ENCODE results near the gene JPH4.
"Not testable (repeated sequence)": the region's sequence is repeated elsewhere in the genome, so short reads cannot be mapped to it uniquely, and the experiment has no call there.

Gene JPH4

GRCh38 chr14:23588884-23589598 is 10.5 kb upstream of the JPH4 start:
- Histone ChIP-seq H3K4me1 (ENCODE audit: insufficient read depth, low read length) (no peaks in the 10 kb centered on the region), H3K27me3 (ENCODE audit: control insufficient read depth in 1 of 2, insufficient read depth in 2 of 2, low read length in 2 of 2) (no peaks in the 10 kb centered on the region), H3K9me3 (ENCODE audit: low read length) (no peaks in the 10 kb centered on the region), H3K9ac (ENCODE audit: low read length) (no peak overlapping the region), H3K4me3 (ENCODE audit: low read depth in 1 of 2, low read length in 2 of 2) (no peak overlapping the region), H3K36me3 (ENCODE audit: insufficient read depth, low read length) (no peaks in the 10 kb centered on the region), H3K27ac (ENCODE audit: low read depth, low read length) (no peak overlapping the region)

GRCh38 chr14:23584527-23585203 is 6.1 kb upstream of the JPH4 start:
- not testable (repeated sequence) for H3K4me3 ChIP-seq (ENCODE audit: low read depth in 1 of 2, low read length in 2 of 2); H3K9me3 ChIP-seq (ENCODE audit: low read length); H3K9ac ChIP-seq (ENCODE audit: low read length); H3K27me3 ChIP-seq (ENCODE audit: control insufficient read depth in 1 of 2, insufficient read depth in 2 of 2, low read length in 2 of 2); H3K27ac ChIP-seq (ENCODE audit: low read depth, low read length); H3K36me3 ChIP-seq (ENCODE audit: insufficient read depth, low read length); H3K4me1 ChIP-seq (ENCODE audit: insufficient read depth, low read length)

GRCh38 chr14:23583761-23584526 is 5.4 kb upstream of the JPH4 start:
- H3K27ac ChIP-seq (ENCODE audit: low read depth, low read length); H3K9me3 ChIP-seq (ENCODE audit: low read length); H3K9ac ChIP-seq (ENCODE audit: low read length); H3K27me3 ChIP-seq (ENCODE audit: control insufficient read depth in 1 of 2, insufficient read depth in 2 of 2, low read length in 2 of 2); H3K36me3 ChIP-seq (ENCODE audit: insufficient read depth, low read length); H3K4me3 ChIP-seq (ENCODE audit: low read depth in 1 of 2, low read length in 2 of 2); H3K4me1 ChIP-seq (ENCODE audit: insufficient read depth, low read length): not testable (repeated sequence)

GRCh38 chr14:23582906-23583760 is 4.5 kb upstream of the JPH4 start:
- Histone ChIP-seq H3K9ac (ENCODE audit: low read length) (no peak overlapping the region), H3K9me3 (ENCODE audit: low read length) (no peaks in the 10 kb centered on the region), H3K4me1 (ENCODE audit: insufficient read depth, low read length) (no peaks in the 10 kb centered on the region), H3K27me3 (ENCODE audit: control insufficient read depth in 1 of 2, insufficient read depth in 2 of 2, low read length in 2 of 2) (peaks cover under 1 to 18% of the 10 kb centered on the region in 2 donors), H3K4me3 (ENCODE audit: low read depth in 1 of 2, low read length in 2 of 2) (no peak overlapping the region), H3K36me3 (ENCODE audit: insufficient read depth, low read length) (no peaks in the 10 kb centered on the region), H3K27ac (ENCODE audit: low read depth, low read length) (no peak overlapping the region)

GRCh38 chr14:23580948-23581281 is 2.3 kb upstream of the JPH4 start:
- peaks cover 9 to 40% of the 10 kb centered on the region in 2 donors for H3K27me3 ChIP-seq (ENCODE audit: control insufficient read depth in 1 of 2, insufficient read depth in 2 of 2, low read length in 2 of 2)
- H3K36me3 ChIP-seq (ENCODE audit: insufficient read depth, low read length), result no peaks in the 10 kb centered on the region

GRCh38 chr14:23580152-23580926 is 1.7 kb upstream of the JPH4 start:
- H3K36me3 ChIP-seq (ENCODE audit: insufficient read depth, low read length), result no peaks in the 10 kb centered on the region

More at GRCh38 chr14:23580948-23581281, 2.3 kb upstream of the JPH4 start:
- H3K9ac ChIP-seq (ENCODE audit: low read length), result no peak overlapping the region
- no peak overlapping the region for H3K4me3 ChIP-seq (ENCODE audit: low read depth in 1 of 2, low read length in 2 of 2)
- no peak overlapping the region for H3K27ac ChIP-seq (ENCODE audit: low read depth, low read length)
- H3K9me3 ChIP-seq (ENCODE audit: low read length), result no peaks in the 10 kb centered on the region
- H3K4me1 ChIP-seq (ENCODE audit: insufficient read depth, low read length), result no peaks in the 10 kb centered on the region

GRCh38 chr14:23579739-23580138 is 1.1 kb upstream of the JPH4 start:
- Histone ChIP-seq H3K9ac (ENCODE audit: low read length) (no peak overlapping the region), H3K4me3 (ENCODE audit: low read depth in 1 of 2, low read length in 2 of 2) (no peak overlapping the region), H3K27me3 (ENCODE audit: control insufficient read depth in 1 of 2, insufficient read depth in 2 of 2, low read length in 2 of 2) (peaks cover 9 to 52% of the 10 kb centered on the region in 2 donors), H3K36me3 (ENCODE audit: insufficient read depth, low read length) (no peaks in the 10 kb centered on the region), H3K9me3 (ENCODE audit: low read length) (no peaks in the 10 kb centered on the region), H3K27ac (ENCODE audit: low read depth, low read length) (no peak overlapping the region), H3K4me1 (ENCODE audit: insufficient read depth, low read length) (no peaks in the 10 kb centered on the region)

More at GRCh38 chr14:23580152-23580926, 1.7 kb upstream of the JPH4 start:
- H3K4me1 ChIP-seq (ENCODE audit: insufficient read depth, low read length), result no peaks in the 10 kb centered on the region
- no peak overlapping the region for H3K9ac ChIP-seq (ENCODE audit: low read length)
- H3K9me3 ChIP-seq (ENCODE audit: low read length), result no peaks in the 10 kb centered on the region
- H3K4me3 ChIP-seq (ENCODE audit: low read depth in 1 of 2, low read length in 2 of 2), result no peak overlapping the region
- H3K27me3 ChIP-seq (ENCODE audit: control insufficient read depth in 1 of 2, insufficient read depth in 2 of 2, low read length in 2 of 2), result peaks cover 9 to 46% of the 10 kb centered on the region in 2 donors
- no peak overlapping the region for H3K27ac ChIP-seq (ENCODE audit: low read depth, low read length)

- peaks cover 9 to 52% of the 10 kb centered on the region in 2 donors for H3K27me3 ChIP-seq (ENCODE audit: control insufficient read depth in 1 of 2, insufficient read depth in 2 of 2, low read length in 2 of 2)
- H3K9me3 ChIP-seq (ENCODE audit: low read length), result no peaks in the 10 kb centered on the region
- no peak overlapping the region for H3K9ac ChIP-seq (ENCODE audit: low read length)
Measured at GRCh38 chr14:23579311-23579630, 681 bp upstream of the JPH4 start.

GRCh38 chr14:23577710-23578392 is 739 bp downstream of the JPH4 start:
- no peak overlapping the region for H3K27ac ChIP-seq (ENCODE audit: low read depth, low read length)
- no peaks in the 10 kb centered on the region for H3K9me3 ChIP-seq (ENCODE audit: low read length)
- H3K9ac ChIP-seq (ENCODE audit: low read length), result no peak overlapping the region
- peaks cover 9 to 52% of the 10 kb centered on the region in 2 donors for H3K27me3 ChIP-seq (ENCODE audit: control insufficient read depth in 1 of 2, insufficient read depth in 2 of 2, low read length in 2 of 2)
- H3K4me1 ChIP-seq (ENCODE audit: insufficient read depth, low read length), result no peaks in the 10 kb centered on the region
- H3K4me3 ChIP-seq (ENCODE audit: low read depth in 1 of 2, low read length in 2 of 2), result no peak overlapping the region
- no peaks in the 10 kb centered on the region for H3K36me3 ChIP-seq (ENCODE audit: insufficient read depth, low read length)

More at GRCh38 chr14:23579311-23579630, 681 bp upstream of the JPH4 start:
- Histone ChIP-seq H3K27ac (ENCODE audit: low read depth, low read length) (no peak overlapping the region), H3K4me3 (ENCODE audit: low read depth in 1 of 2, low read length in 2 of 2) (no peak overlapping the region), H3K36me3 (ENCODE audit: insufficient read depth, low read length) (no peaks in the 10 kb centered on the region), H3K4me1 (ENCODE audit: insufficient read depth, low read length) (no peaks in the 10 kb centered on the region)

- Histone ChIP-seq H3K4me1 (ENCODE audit: insufficient read depth, low read length) (no peaks in the 10 kb centered on the region), H3K9me3 (ENCODE audit: low read length) (no peaks in the 10 kb centered on the region), H3K4me3 (ENCODE audit: low read depth in 1 of 2, low read length in 2 of 2) (peak overlapping the region in 1 of 2 donors; percentile 23), H3K36me3 (ENCODE audit: insufficient read depth, low read length) (no peaks in the 10 kb centered on the region), H3K27ac (ENCODE audit: low read depth, low read length) (no peak overlapping the region), H3K27me3 (ENCODE audit: control insufficient read depth in 1 of 2, insufficient read depth in 2 of 2, low read length in 2 of 2) (peaks cover 9 to 55% of the 10 kb centered on the region in 2 donors), H3K9ac (ENCODE audit: low read length) (no peak overlapping the region)
Measured at GRCh38 chr14:23577004-23577681, 1.4 kb downstream of the JPH4 start.
